Endodermal cell (in vitro differentiated cells): ENCODE data around the gene POR. TPM values are rescaled to one million over a fixed set of nuclear protein-coding genes. Genes with fewer than 3 reads are reported as not detected.
A peak's percentile ranks its signal among the peaks of the same experiment; 100 is the strongest.

Experiments
- DNase-seq: peaks from one replicate; pipeline ENCODE4 v3.0.0-alpha.2; 2017
- H3K27ac ChIP-seq: 2 replicates; pipeline ENCODE4 v1.5.1; 2013; ENCODE audit warnings: mild to moderate bottlenecking, low read depth, low read length, moderate library complexity
- H3K27me3 ChIP-seq: 2 replicates; pipeline ENCODE4 v1.6.1; 2013; ENCODE audit warnings: mild to moderate bottlenecking, low read length, moderate library complexity; ENCODE audit not compliant: insufficient read depth, control insufficient read depth, poor library complexity, severe bottlenecking
- H3K36me3 ChIP-seq: 2 replicates; pipeline ENCODE4 v1.7.0; 2013; ENCODE audit warnings: mild to moderate bottlenecking, low read length, moderate library complexity; ENCODE audit not compliant: control insufficient read depth, insufficient read depth
- H3K4me1 ChIP-seq: one replicate; pipeline ENCODE4 v1.7.0; 2013; ENCODE audit warnings: low read length; ENCODE audit not compliant: control insufficient read depth, insufficient read depth
- H3K4me3 ChIP-seq: 2 replicates; pipeline ENCODE4 v1.5.1; 2013; ENCODE audit warnings: mild to moderate bottlenecking, low read length, moderate library complexity
- H3K9ac ChIP-seq: 2 replicates; pipeline ENCODE4 v1.6.1; 2013; ENCODE audit warnings: mild to moderate bottlenecking, low read length, moderate library complexity; ENCODE audit not compliant: poor library complexity, severe bottlenecking; ENCODE audit errors: extremely low read depth
- H3K9me3 ChIP-seq: 2 replicates; pipeline ENCODE4 v1.6.1; 2013; ENCODE audit warnings: mild to moderate bottlenecking, low read length, moderate library complexity; ENCODE audit not compliant: control insufficient read depth
- H3K27ac Mint-ChIP-seq: 2 replicates; pipeline ENCODE4 v1.8.0; 2020; ENCODE audit warnings: mixed read lengths
- H3K27me3 Mint-ChIP-seq: 2 replicates; pipeline ENCODE4 v1.8.0; 2021; ENCODE audit warnings: mild to moderate bottlenecking, mixed read lengths; ENCODE audit not compliant: insufficient read depth
- H3K36me3 Mint-ChIP-seq: 2 replicates; pipeline ENCODE4 v1.8.0; 2020; ENCODE audit warnings: low read depth, mixed read lengths
- H3K4me1 Mint-ChIP-seq: 2 replicates; pipeline ENCODE4 v1.8.0; 2020; ENCODE audit warnings: mixed read lengths
- H3K4me3 Mint-ChIP-seq: 2 replicates; pipeline ENCODE4 v1.8.0; 2020; ENCODE audit warnings: mild to moderate bottlenecking, moderate library complexity, mixed read lengths
- H3K9me3 Mint-ChIP-seq: 2 replicates; pipeline ENCODE4 v1.8.0; 2020; ENCODE audit warnings: mild to moderate bottlenecking, mixed read lengths
- WGBS, 2 experiments: methylation state at CpG; one replicate each; pipeline versions ENCODE4 v1.1.5 to v1.1.7; 2013; ENCODE audit warnings: missing lambda C conversion rate in 2 of 2, mixed read lengths in 1 of 2; ENCODE audit not compliant: insufficient coverage in 1 of 2, insufficient read length in 1 of 2; 5-methylcytosine and 5-hydroxymethylcytosine counted together
- total RNA-seq, 2 donors: library from RNA; stranded (reverse); fragmentation: NEBNext Ultra II Directional in 1 of 2; extraction: Animal tissue kit (Norgen Biotek cat#: 25700) in 1 of 2; gene quantifications; 2 replicates in 1 of 2; 3 replicates in 1 of 2; pipeline ENCODE4 v1.2.1, GENCODE V29; 2021
- TF ChIP-seq, protein P1 (sequence below): fragments of 200-600 bp; sonication (generic); conservative IDR thresholded peaks from 2 replicates; pipeline ENCODE4 v1.5.0; 2021; ENCODE audit warnings: antibody characterized with exemption, mild to moderate bottlenecking

POR gene
- total RNA-seq, 2 donors from 2014 or later = 85.2 to 92.9 TPM

DNA sequence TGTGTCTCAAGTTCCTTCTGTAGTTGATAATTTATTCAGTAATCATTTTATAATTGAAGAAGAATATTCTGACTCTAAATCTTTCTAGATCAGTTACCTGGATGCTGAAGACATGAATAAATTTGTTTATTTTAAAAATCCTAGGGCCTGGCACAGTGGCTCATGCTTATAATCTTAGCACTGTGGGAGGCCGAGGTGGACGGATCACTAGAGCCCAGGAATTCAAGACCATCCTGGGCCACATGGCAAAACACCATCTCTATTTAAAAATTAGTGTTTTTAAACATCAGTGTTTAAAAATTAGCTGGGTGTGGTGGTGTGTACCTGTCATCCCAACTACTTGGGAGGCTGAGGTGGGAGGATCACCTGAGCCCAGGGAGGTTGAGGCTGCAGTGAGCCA lies 9.3 kb downstream of the POR start:
- Mint-ChIP-seq H3K27me3 (no peaks in the 10 kb centered on the region), H3K36me3 (peaks cover 32% of the 10 kb centered on the region), H3K4me3 (no peak overlapping the region), H3K4me1 (peaks cover 2% of the 10 kb centered on the region), H3K9me3 (no peaks in the 10 kb centered on the region), H3K27ac (no peak overlapping the region)
- 92 to 100% methylated on average over 2 of the region's 2 CpGs for WGBS, 2 experiments
- peaks cover 20% of the 10 kb centered on the region for H3K36me3 ChIP-seq
- no peak overlapping the region for H3K4me3 ChIP-seq
- H3K9me3 ChIP-seq = no peaks in the 10 kb centered on the region
- H3K4me1 ChIP-seq = no peaks in the 10 kb centered on the region
- H3K9ac ChIP-seq = no peak overlapping the region
- no peaks in the 10 kb centered on the region for H3K27me3 ChIP-seq
- H3K27ac ChIP-seq = no peak overlapping the region
- DNase-seq = no peak
- TF ChIP-seq, protein P1, sequence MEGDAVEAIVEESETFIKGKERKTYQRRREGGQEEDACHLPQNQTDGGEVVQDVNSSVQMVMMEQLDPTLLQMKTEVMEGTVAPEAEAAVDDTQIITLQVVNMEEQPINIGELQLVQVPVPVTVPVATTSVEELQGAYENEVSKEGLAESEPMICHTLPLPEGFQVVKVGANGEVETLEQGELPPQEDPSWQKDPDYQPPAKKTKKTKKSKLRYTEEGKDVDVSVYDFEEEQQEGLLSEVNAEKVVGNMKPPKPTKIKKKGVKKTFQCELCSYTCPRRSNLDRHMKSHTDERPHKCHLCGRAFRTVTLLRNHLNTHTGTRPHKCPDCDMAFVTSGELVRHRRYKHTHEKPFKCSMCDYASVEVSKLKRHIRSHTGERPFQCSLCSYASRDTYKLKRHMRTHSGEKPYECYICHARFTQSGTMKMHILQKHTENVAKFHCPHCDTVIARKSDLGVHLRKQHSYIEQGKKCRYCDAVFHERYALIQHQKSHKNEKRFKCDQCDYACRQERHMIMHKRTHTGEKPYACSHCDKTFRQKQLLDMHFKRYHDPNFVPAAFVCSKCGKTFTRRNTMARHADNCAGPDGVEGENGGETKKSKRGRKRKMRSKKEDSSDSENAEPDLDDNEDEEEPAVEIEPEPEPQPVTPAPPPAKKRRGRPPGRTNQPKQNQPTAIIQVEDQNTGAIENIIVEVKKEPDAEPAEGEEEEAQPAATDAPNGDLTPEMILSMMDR = no peak

- no peaks in the 10 kb centered on the region for H3K27me3 ChIP-seq
- H3K4me1 ChIP-seq = no peaks in the 10 kb centered on the region
- H3K9ac ChIP-seq = no peak overlapping the region
- peaks cover 3% of the 10 kb centered on the region for H3K9me3 Mint-ChIP-seq
- no peak for DNase-seq
- H3K36me3 ChIP-seq = peaks cover 20% of the 10 kb centered on the region
- TF ChIP-seq, protein P1 = no peak
- no peak overlapping the region for H3K4me3 Mint-ChIP-seq
- H3K27ac ChIP-seq = no peak overlapping the region
- H3K27ac Mint-ChIP-seq = no peak overlapping the region
- H3K4me3 ChIP-seq = no peak overlapping the region
- peaks cover 2% of the 10 kb centered on the region for H3K4me1 Mint-ChIP-seq
- WGBS, 2 experiments = 93 to 95% methylated on average over 2 of the region's 2 CpGs
- H3K9me3 ChIP-seq = peaks cover 5% of the 10 kb centered on the region
- peaks cover 38% of the 10 kb centered on the region for H3K36me3 Mint-ChIP-seq
- no peaks in the 10 kb centered on the region for H3K27me3 Mint-ChIP-seq
Measured at GRCh38 chr7:75924889-75925288, 9.9 kb downstream of the POR start.

- peaks cover 20% of the 10 kb centered on the region for H3K36me3 ChIP-seq
- no peak for DNase-seq
- peaks cover 7% of the 10 kb centered on the region for H3K9me3 Mint-ChIP-seq
- 93 to 94% methylated on average over 9 to 10 of the region's 10 CpGs for WGBS, 2 experiments
- no peaks in the 10 kb centered on the region for H3K4me1 Mint-ChIP-seq
- H3K9me3 ChIP-seq = peaks cover 11% of the 10 kb centered on the region
- H3K27ac ChIP-seq = no peak overlapping the region
- no peaks in the 10 kb centered on the region for H3K4me1 ChIP-seq
- no peaks in the 10 kb centered on the region for H3K27me3 Mint-ChIP-seq
- H3K27ac Mint-ChIP-seq = peak overlapping the region; percentile 77
- peaks cover 42% of the 10 kb centered on the region for H3K36me3 Mint-ChIP-seq
- H3K9ac ChIP-seq = no peak overlapping the region
- H3K27me3 ChIP-seq = no peaks in the 10 kb centered on the region
- TF ChIP-seq, protein P1 = no peak
- no peak overlapping the region for H3K4me3 ChIP-seq
- no peak overlapping the region for H3K4me3 Mint-ChIP-seq
Measured at GRCh38 chr7:75925717-75926435, 10.9 kb downstream of the POR start.
